GM12875 (cell line): ENCODE measurements around the gene CSF1R.

Source experiments
- H3K4me3 ChIP-seq: one replicate; pipeline ENCODE4 v1.5.1; 2011; ENCODE audit warnings: low read depth, low read length, control low read depth
- TF ChIP-seq, protein P1 (sequence below): IDR thresholded peaks from 2 replicates; pipeline ENCODE4 v1.5.1; 2011; ENCODE audit warnings: low read depth, mild to moderate bottlenecking, control low read depth, inconsistent platforms, low read length, moderate library complexity, borderline replicate concordance; ENCODE audit not compliant: insufficient read depth

Gene CSF1R

GRCh38 chr5:150085950-150086715 is at the start of gene CSF1R:
Gene CSF1R, minus strand, starts transcription at chr5:150086554. Its CDS starts 127 bp downstream, at chr5:150086427.
- TF ChIP-seq, protein P1, sequence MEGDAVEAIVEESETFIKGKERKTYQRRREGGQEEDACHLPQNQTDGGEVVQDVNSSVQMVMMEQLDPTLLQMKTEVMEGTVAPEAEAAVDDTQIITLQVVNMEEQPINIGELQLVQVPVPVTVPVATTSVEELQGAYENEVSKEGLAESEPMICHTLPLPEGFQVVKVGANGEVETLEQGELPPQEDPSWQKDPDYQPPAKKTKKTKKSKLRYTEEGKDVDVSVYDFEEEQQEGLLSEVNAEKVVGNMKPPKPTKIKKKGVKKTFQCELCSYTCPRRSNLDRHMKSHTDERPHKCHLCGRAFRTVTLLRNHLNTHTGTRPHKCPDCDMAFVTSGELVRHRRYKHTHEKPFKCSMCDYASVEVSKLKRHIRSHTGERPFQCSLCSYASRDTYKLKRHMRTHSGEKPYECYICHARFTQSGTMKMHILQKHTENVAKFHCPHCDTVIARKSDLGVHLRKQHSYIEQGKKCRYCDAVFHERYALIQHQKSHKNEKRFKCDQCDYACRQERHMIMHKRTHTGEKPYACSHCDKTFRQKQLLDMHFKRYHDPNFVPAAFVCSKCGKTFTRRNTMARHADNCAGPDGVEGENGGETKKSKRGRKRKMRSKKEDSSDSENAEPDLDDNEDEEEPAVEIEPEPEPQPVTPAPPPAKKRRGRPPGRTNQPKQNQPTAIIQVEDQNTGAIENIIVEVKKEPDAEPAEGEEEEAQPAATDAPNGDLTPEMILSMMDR, result no peak
- H3K4me3 ChIP-seq, result no peak within 1 kb of the TSS

DNA sequence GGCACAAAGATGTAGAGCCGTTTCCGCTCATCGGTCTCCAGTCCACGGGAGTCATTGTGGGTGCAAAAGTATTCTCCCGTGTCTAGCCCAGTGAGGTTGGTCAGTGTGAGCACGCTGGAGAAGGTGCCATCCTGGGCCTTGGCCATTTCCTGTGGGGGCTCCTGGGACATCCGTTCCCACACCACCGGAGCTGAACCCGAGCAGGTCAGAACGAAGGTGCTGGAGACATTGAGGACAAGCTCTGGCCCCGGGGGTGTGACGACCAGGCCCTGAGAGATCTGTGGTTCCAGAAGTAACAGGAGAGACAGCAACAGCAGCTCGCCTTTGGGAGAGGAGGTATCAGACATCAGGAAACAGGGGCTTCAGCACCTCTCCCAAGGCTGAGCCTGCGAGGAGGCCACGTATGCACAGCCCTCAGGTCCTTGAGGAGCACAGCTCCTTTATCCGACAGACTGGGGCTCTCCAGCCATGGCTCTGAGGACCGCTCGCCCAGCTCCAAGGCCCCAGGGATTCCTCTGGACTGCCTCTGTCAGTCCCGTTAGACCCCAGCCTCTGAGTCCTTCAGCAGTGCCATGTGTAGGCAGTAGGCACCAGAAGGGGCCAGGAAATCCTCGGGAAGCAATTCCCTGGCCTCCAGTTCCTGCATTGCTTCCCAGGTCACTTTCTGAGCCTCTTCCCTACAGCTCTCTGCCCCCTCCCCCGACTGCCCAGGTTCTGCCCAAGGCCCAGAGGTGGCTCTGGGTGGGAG is 49.4 kb upstream of the CSF1R start:
- TF ChIP-seq, protein P1, result no peak
- no peak overlapping the region for H3K4me3 ChIP-seq

DNA sequence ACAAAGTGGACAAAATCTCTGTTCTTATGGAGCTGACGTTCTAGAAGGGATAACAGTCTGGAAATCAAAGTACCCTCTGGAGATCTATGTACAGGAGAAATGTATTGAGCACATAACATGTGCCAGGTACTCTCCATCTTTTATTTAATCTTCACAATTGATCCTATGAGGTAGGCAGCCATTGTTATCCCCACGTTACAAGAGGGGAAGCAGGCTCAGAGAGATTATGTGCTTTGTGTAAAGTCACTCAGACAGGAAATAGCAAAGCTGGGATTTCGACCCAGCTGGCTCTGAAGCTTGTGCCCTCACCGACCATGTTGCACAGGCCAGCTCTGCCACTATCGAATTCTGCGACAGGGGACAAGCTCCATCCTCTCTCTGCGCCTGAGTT is 47.8 kb upstream of the CSF1R start:
- TF ChIP-seq, protein P1, result no peak
- no peak overlapping the region for H3K4me3 ChIP-seq

- H3K4me3 ChIP-seq, result no peak overlapping the region
- TF ChIP-seq, protein P1, result no peak
Measured at GRCh38 chr5:150133581-150134197, 47.3 kb upstream of the CSF1R start.

DNA sequence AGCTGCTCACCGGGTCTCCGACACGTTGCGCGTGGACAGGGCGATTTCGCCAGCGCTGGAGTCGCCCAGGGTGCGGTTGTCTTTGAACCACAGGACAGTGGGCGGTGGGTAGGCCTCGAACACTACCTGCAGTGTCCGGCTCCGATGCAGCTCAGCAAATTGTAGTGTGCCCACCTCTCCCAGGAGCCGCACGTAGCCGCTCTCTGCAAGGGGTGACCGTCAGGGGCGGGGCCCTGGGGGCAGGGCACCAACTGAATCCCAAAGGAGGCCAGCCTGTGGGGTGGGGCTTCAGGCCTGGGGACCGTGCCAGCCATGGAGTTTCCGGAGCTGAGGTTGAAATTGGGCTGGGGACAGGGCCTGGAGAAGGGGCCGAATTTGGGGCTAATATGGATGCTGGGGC is 46.4 kb upstream of the CSF1R start:
- TF ChIP-seq, protein P1, result no peak
- H3K4me3 ChIP-seq, result no peak overlapping the region

DNA sequence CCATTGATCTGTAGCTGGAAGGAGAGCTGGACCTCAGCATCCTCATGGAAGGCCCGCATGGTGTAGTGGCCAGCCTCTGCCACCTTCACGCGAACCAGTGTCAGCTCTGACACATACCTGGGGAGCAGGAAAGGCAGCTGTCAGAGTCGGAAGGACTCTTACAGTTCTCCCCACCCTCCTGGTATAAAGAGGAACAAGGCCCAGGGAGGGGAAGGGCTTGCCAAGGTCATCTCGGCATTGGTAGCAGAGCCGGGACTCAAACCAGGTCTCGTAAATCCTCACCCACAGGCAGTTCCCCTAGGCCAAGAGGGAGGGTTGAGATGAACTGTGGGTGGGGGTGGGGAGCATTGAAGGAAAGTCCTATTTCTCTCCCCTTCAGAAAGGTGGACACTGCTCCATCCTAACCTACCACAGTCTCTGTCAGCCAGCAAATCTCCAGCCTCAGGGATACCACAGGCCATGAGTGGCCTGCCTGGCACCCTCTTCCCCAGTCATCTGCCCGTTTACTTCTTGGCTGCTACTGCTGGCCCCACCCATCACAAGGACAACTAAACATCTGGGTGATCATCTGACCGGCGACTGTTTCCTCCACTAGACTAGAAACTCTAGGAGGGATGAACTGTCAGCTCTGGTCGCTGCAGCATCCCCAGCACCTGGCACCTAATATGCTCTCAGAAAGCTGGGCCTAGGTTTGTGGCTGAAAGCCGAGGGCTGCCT is 45.8 kb upstream of the CSF1R start:
- H3K4me3 ChIP-seq, result no peak overlapping the region
- TF ChIP-seq, protein P1, result no peak
